Smooth muscle cell (in vitro differentiated cells): ENCODE results near the gene USP35. TPM values are rescaled to one million over a fixed set of nuclear protein-coding genes. Genes with fewer than 3 reads are reported as not detected.

Experiments
- DNase-seq: peaks from one replicate; lab custom pipeline; 2025; ENCODE audit not compliant: unreplicated experiment; lab: John Stamatoyannopoulos, UW
- H2AFZ ChIP-seq: fragments of 200-600 bp; sonication (generic); 2 replicates; pipeline ENCODE4 v1.6.0; 2016; ENCODE audit warnings: antibody characterized with exemption, low read depth, mild to moderate bottlenecking
- H3F3A ChIP-seq: fragments of 200-600 bp; sonication (generic); 2 replicates; pipeline ENCODE4 v1.6.0; 2017; ENCODE audit warnings: antibody characterized with exemption, low read depth
- H3K27ac ChIP-seq: fragments of 200-600 bp; sonication (generic); 2 replicates; pipeline ENCODE4 v1.5.1; 2016; ENCODE audit warnings: low read depth, mild to moderate bottlenecking
- H3K27me3 ChIP-seq: fragments of 200-600 bp; sonication (generic); 2 replicates; pipeline ENCODE4 v1.6.1; 2016; ENCODE audit warnings: low read depth, mild to moderate bottlenecking
- H3K36me3 ChIP-seq: fragments of 200-600 bp; sonication (generic); 2 replicates; pipeline ENCODE4 v1.5.1; 2016; ENCODE audit warnings: low read depth
- H3K4me1 ChIP-seq: fragments of 200-600 bp; sonication (generic); 2 replicates; pipeline ENCODE4 v1.5.1; 2016; ENCODE audit warnings: low read depth
- H3K4me2 ChIP-seq: fragments of 200-600 bp; sonication (generic); 2 replicates; pipeline ENCODE4 v1.6.0; 2016; ENCODE audit warnings: mild to moderate bottlenecking
- H3K4me3 ChIP-seq: fragments of 200-600 bp; sonication (generic); 2 replicates; pipeline ENCODE4 v1.5.1; 2016; ENCODE audit warnings: mild to moderate bottlenecking
- H3K79me2 ChIP-seq: fragments of 200-600 bp; sonication (generic); 2 replicates; pipeline ENCODE4 v1.6.0; 2016; ENCODE audit warnings: low read depth, mild to moderate bottlenecking
- H3K9ac ChIP-seq: fragments of 200-600 bp; sonication (generic); 2 replicates; pipeline ENCODE4 v1.6.0; 2016; ENCODE audit warnings: low read depth
- H3K9me3 ChIP-seq: fragments of 200-600 bp; sonication (generic); replicated peaks from 2 replicates; pipeline ENCODE4 v1.5.1; 2016; ENCODE audit warnings: low read depth
- H4K20me1 ChIP-seq: fragments of 200-600 bp; sonication (generic); 2 replicates; pipeline ENCODE4 v1.6.0; 2016; ENCODE audit warnings: low read depth
- CTCF ChIP-seq: fragments of 200-600 bp; sonication (generic); IDR thresholded peaks from 2 replicates; pipeline ENCODE4 v1.5.1; 2017; ENCODE audit warnings: borderline replicate concordance, mild to moderate bottlenecking, antibody characterized with exemption; ENCODE audit not compliant: insufficient read depth, poor library complexity, severe bottlenecking
- WGBS: methylation state at CpG from one replicate; pipeline ENCODE4 v1.1.7; 2016; ENCODE audit warnings: low lambda C conversion rate; 5-methylcytosine and 5-hydroxymethylcytosine counted together
- polyA plus RNA-seq: library from polyadenylated mRNA; unstranded; fragments of >200 nt; fragmentation: Nextera tagmentation; extraction: Ambion mirVana; gene quantifications from 2 replicates; pipeline ENCODE4 v1.2.1, GENCODE V29; 2016
- total RNA-seq: library from RNA; depleted of rRNA; stranded (reverse); fragments of >200 nt; gene quantifications from 2 replicates; pipeline ENCODE4 v1.2.3, GENCODE V29; 2014

The USP35 gene
- total and polyA plus RNA-seq, 2 experiments from 2014 or later = 4.5 to 9.5 TPM

GRCh38 chr11:78150346-78150745, 38.4 kb upstream of the USP35 start:
- no peak overlapping the region for H3K4me3 ChIP-seq
- no peaks in the 10 kb centered on the region for H3K9me3 ChIP-seq
- no peak overlapping the region for H3K27ac ChIP-seq
- H3K27me3 ChIP-seq = no peaks in the 10 kb centered on the region
- no peak overlapping the region for H3K4me2 ChIP-seq
- H3K4me1 ChIP-seq = no peaks in the 10 kb centered on the region
- no peaks in the 10 kb centered on the region for H3F3A ChIP-seq
- no peak for DNase-seq
- no peak overlapping the region for H2AFZ ChIP-seq
- H3K9ac ChIP-seq = no peak overlapping the region
- no peaks in the 10 kb centered on the region for H3K36me3 ChIP-seq
- WGBS = 89% methylated on average over 4 of the region's 4 CpGs
- no peaks in the 10 kb centered on the region for H3K79me2 ChIP-seq
- TF ChIP-seq CTCF = no peak
- no peaks in the 10 kb centered on the region for H4K20me1 ChIP-seq

- Histone ChIP-seq H3K9ac (no peak overlapping the region), H3K27ac (no peak overlapping the region), H3K4me3 (no peak overlapping the region), H3F3A (no peaks in the 10 kb centered on the region), H3K9me3 (no peaks in the 10 kb centered on the region), H3K27me3 (no peaks in the 10 kb centered on the region), H3K4me1 (no peaks in the 10 kb centered on the region), H2AFZ (no peak overlapping the region), H3K4me2 (no peak overlapping the region), H4K20me1 (no peaks in the 10 kb centered on the region), H3K36me3 (no peaks in the 10 kb centered on the region), H3K79me2 (no peaks in the 10 kb centered on the region)
- DNase-seq = no peak
- TF ChIP-seq CTCF = no peak
Observed at GRCh38 chr11:78150754-78151153, 38.0 kb upstream of the USP35 start.

GRCh38 chr11:78151804-78152203, 36.9 kb upstream of the USP35 start:
- no peaks in the 10 kb centered on the region for H3K4me1 ChIP-seq
- no peaks in the 10 kb centered on the region for H3K36me3 ChIP-seq
- no peak for TF ChIP-seq CTCF
- DNase-seq = no peak
- no peak overlapping the region for H3K4me2 ChIP-seq
- H3K79me2 ChIP-seq = no peaks in the 10 kb centered on the region
- H3K9ac ChIP-seq = no peak overlapping the region
- H3K4me3 ChIP-seq = no peak overlapping the region
- H3K27me3 ChIP-seq = no peaks in the 10 kb centered on the region
- no peaks in the 10 kb centered on the region for H3F3A ChIP-seq
- H4K20me1 ChIP-seq = no peaks in the 10 kb centered on the region
- H3K9me3 ChIP-seq = no peaks in the 10 kb centered on the region
- H2AFZ ChIP-seq = no peak overlapping the region
- no peak overlapping the region for H3K27ac ChIP-seq

- no peak overlapping the region for H2AFZ ChIP-seq
- no peaks in the 10 kb centered on the region for H3K27me3 ChIP-seq
- H3K79me2 ChIP-seq = no peaks in the 10 kb centered on the region
- no peak overlapping the region for H3K4me2 ChIP-seq
- H3K27ac ChIP-seq = no peak overlapping the region
- no peaks in the 10 kb centered on the region for H3K9me3 ChIP-seq
- no peaks in the 10 kb centered on the region for H3K36me3 ChIP-seq
- H3F3A ChIP-seq = no peaks in the 10 kb centered on the region
- 49% methylated on average over 6 of the region's 6 CpGs for WGBS
- no peak for DNase-seq
- H3K4me3 ChIP-seq = no peak overlapping the region
- no peaks in the 10 kb centered on the region for H4K20me1 ChIP-seq
- no peak overlapping the region for H3K9ac ChIP-seq
- no peak for TF ChIP-seq CTCF
- no peaks in the 10 kb centered on the region for H3K4me1 ChIP-seq
Observed at GRCh38 chr11:78156127-78156844, 32.4 kb upstream of the USP35 start.
